Smooth muscle cell (in vitro differentiated cells): ENCODE results near the gene MPC2. TPM values are rescaled to one million over a fixed set of nuclear protein-coding genes. Genes with fewer than 3 reads are reported as not detected.

ENCODE experiments used
- DNase-seq: peaks from one replicate; lab custom pipeline; 2025; ENCODE audit not compliant: unreplicated experiment; lab: John Stamatoyannopoulos, UW
- H2AFZ ChIP-seq: fragments of 200-600 bp; sonication (generic); 2 replicates; pipeline ENCODE4 v1.6.0; 2016; ENCODE audit warnings: antibody characterized with exemption, low read depth, mild to moderate bottlenecking
- H3F3A ChIP-seq: fragments of 200-600 bp; sonication (generic); 2 replicates; pipeline ENCODE4 v1.6.0; 2017; ENCODE audit warnings: antibody characterized with exemption, low read depth
- H3K27ac ChIP-seq: fragments of 200-600 bp; sonication (generic); 2 replicates; pipeline ENCODE4 v1.5.1; 2016; ENCODE audit warnings: low read depth, mild to moderate bottlenecking
- H3K27me3 ChIP-seq: fragments of 200-600 bp; sonication (generic); 2 replicates; pipeline ENCODE4 v1.6.1; 2016; ENCODE audit warnings: low read depth, mild to moderate bottlenecking
- H3K36me3 ChIP-seq: fragments of 200-600 bp; sonication (generic); 2 replicates; pipeline ENCODE4 v1.5.1; 2016; ENCODE audit warnings: low read depth
- H3K4me1 ChIP-seq: fragments of 200-600 bp; sonication (generic); 2 replicates; pipeline ENCODE4 v1.5.1; 2016; ENCODE audit warnings: low read depth
- H3K4me2 ChIP-seq: fragments of 200-600 bp; sonication (generic); 2 replicates; pipeline ENCODE4 v1.6.0; 2016; ENCODE audit warnings: mild to moderate bottlenecking
- H3K4me3 ChIP-seq: fragments of 200-600 bp; sonication (generic); 2 replicates; pipeline ENCODE4 v1.5.1; 2016; ENCODE audit warnings: mild to moderate bottlenecking
- H3K79me2 ChIP-seq: fragments of 200-600 bp; sonication (generic); 2 replicates; pipeline ENCODE4 v1.6.0; 2016; ENCODE audit warnings: low read depth, mild to moderate bottlenecking
- H3K9ac ChIP-seq: fragments of 200-600 bp; sonication (generic); 2 replicates; pipeline ENCODE4 v1.6.0; 2016; ENCODE audit warnings: low read depth
- H3K9me3 ChIP-seq: fragments of 200-600 bp; sonication (generic); replicated peaks from 2 replicates; pipeline ENCODE4 v1.5.1; 2016; ENCODE audit warnings: low read depth
- H4K20me1 ChIP-seq: fragments of 200-600 bp; sonication (generic); 2 replicates; pipeline ENCODE4 v1.6.0; 2016; ENCODE audit warnings: low read depth
- WGBS: methylation state at CpG from one replicate; pipeline ENCODE4 v1.1.7; 2016; ENCODE audit warnings: low lambda C conversion rate; 5-methylcytosine and 5-hydroxymethylcytosine counted together
- polyA plus RNA-seq: library from polyadenylated mRNA; unstranded; fragments of >200 nt; fragmentation: Nextera tagmentation; extraction: Ambion mirVana; gene quantifications from 2 replicates; pipeline ENCODE4 v1.2.1, GENCODE V29; 2016
- total RNA-seq: library from RNA; depleted of rRNA; stranded (reverse); fragments of >200 nt; gene quantifications from 2 replicates; pipeline ENCODE4 v1.2.3, GENCODE V29; 2014
- TF ChIP-seq, protein P1 (sequence below): fragments of 200-600 bp; sonication (generic); IDR thresholded peaks from 2 replicates; pipeline ENCODE4 v1.5.1; 2017; ENCODE audit warnings: borderline replicate concordance, mild to moderate bottlenecking, antibody characterized with exemption; ENCODE audit not compliant: insufficient read depth, poor library complexity, severe bottlenecking

Gene MPC2
- total RNA-seq (47.1 and 58.2 TPM in 2 replicates), polyA plus RNA-seq (66.5 and 69.9 TPM in 2 replicates)

DNA sequence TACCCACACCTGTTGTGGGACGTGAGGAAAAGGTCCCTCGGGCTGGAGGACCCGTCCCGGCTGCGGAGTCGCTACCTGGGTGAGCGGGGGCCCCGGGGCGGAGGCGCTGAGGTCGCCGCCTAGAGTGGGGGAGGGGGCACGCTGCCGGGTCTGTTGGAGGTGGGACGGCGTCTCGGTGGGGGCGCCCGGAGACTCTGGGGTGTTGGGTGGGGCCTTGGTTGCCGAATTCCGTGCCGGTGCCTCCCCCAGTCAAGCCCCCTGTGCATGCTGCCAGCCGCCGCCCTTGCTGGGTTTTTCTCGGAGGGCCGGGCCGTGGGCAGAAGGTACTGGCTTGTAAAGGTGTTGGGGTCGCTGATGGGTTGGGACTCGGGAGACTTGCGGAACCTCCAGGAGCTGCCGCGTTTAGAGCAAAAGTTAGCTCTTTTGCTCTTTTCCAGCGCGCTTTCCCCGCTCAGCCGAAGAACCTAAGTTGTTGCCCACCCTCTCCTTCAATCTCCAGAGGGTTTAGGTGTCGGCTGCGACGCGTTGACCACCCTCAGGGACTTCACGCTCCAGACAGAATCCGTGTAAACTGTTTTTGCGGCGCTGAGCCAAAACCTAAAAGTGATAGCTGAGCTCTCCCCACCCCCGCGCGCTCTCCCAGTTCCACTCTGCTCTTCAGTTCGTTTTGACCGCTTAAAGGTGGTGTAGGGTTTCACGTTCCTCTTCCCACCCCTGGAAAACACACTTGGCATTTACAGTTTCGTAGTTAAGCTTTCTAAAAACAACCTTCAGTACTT lies at the start of gene MPC2:
Gene MPC2, minus strand, starts transcription at position 143 of the 779 bp plus-strand sequence. CDS start 1,231 bp downstream, outside the sequence.
- no peaks in the 10 kb centered on the region for H3K9me3 ChIP-seq
- no peaks in the 10 kb centered on the region for H3K27me3 ChIP-seq
- peak within 1 kb of the TSS; percentile 79 for H2AFZ ChIP-seq
- H3K4me3 ChIP-seq = peak within 1 kb of the TSS; percentile 71
- peaks cover 80% of the 10 kb centered on the region for H3K79me2 ChIP-seq
- no peaks in the 10 kb centered on the region for H3K36me3 ChIP-seq
- peak within 1 kb of the TSS; percentile 97 for H3K27ac ChIP-seq
- DNase-seq = peak; percentile 61
- peaks cover 23% of the 10 kb centered on the region for H3K4me1 ChIP-seq
- H3K4me2 ChIP-seq = peak within 1 kb of the TSS; percentile 88
- H4K20me1 ChIP-seq = peaks cover 63% of the 10 kb centered on the region
- TF ChIP-seq, protein P1, sequence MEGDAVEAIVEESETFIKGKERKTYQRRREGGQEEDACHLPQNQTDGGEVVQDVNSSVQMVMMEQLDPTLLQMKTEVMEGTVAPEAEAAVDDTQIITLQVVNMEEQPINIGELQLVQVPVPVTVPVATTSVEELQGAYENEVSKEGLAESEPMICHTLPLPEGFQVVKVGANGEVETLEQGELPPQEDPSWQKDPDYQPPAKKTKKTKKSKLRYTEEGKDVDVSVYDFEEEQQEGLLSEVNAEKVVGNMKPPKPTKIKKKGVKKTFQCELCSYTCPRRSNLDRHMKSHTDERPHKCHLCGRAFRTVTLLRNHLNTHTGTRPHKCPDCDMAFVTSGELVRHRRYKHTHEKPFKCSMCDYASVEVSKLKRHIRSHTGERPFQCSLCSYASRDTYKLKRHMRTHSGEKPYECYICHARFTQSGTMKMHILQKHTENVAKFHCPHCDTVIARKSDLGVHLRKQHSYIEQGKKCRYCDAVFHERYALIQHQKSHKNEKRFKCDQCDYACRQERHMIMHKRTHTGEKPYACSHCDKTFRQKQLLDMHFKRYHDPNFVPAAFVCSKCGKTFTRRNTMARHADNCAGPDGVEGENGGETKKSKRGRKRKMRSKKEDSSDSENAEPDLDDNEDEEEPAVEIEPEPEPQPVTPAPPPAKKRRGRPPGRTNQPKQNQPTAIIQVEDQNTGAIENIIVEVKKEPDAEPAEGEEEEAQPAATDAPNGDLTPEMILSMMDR = no peak
- peaks cover 5% of the 10 kb centered on the region for H3F3A ChIP-seq
- H3K9ac ChIP-seq = peak within 1 kb of the TSS; percentile 98
- WGBS = under 1% methylated on average over 28 of the region's 51 CpGs

DNA sequence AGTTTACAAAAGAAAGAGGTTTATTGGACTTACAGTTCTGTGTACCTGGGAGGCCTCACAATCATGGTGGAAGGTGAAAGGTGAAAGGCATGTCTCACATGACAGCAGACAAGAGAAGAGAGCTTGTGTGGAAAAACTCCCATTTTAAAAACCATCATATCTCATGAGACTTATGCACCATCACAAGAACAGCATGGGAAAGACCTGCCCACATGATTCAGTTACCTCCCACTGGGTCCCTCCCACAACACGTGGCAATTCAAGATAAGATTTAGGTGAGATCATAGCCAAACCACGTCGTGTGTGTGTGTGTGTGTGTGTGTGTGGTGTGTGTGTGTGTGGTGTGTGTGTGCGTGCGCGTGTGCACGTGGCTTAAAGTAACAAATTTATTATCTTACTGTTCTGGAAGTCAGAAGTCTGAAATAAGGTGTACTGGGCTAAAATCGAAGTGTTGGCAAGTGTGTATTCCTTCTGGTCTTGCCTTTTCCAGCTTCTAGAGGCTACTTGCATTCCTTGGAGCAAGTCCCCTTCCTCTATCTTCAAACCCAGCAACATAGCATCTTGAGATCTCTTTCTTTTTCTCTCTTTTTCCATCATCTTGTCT lies 48.1 kb upstream of the MPC2 start:
- WGBS = 87% methylated on average over 8 of the region's 8 CpGs
- Histone ChIP-seq H3K4me3 (no peak overlapping the region), H4K20me1 (no peaks in the 10 kb centered on the region), H3K9me3 (no peaks in the 10 kb centered on the region), H3K9ac (no peak overlapping the region), H3K27ac (no peak overlapping the region), H3K79me2 (peaks cover 44% of the 10 kb centered on the region), H3K4me1 (no peaks in the 10 kb centered on the region), H3K27me3 (no peaks in the 10 kb centered on the region), H3K36me3 (no peaks in the 10 kb centered on the region), H3K4me2 (no peak overlapping the region), H2AFZ (no peak overlapping the region), H3F3A (no peaks in the 10 kb centered on the region)
- no peak for DNase-seq
- TF ChIP-seq, protein P1 = no peak

DNA sequence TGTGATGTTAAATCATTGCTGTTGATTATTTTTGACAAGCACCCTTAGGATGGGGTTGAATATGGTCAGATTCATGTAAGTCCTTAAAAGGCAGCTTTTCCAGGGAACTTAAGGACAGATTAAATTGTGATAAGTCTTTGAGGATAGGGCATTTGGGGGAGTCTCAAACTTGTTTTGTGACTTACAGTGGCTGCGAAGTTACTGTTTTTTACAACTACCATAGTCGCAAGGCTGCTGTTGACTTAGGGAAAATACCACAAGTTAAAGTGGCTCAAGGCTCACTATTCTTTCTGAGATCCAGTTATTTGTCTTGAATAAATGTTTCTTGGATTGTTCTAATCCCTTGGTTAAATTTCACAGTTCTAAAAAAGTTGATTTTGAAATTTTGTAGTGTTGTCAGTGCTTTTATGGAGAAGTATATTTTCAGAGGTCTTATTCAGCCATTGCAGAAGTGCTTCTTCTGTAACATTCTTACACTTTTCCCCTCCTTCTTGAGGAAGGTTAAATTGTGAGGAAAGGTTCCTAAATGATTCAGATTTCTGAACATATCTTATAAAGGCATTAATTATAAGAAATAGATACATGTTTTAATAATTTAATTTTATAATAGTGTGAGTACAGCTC lies 47.0 kb upstream of the MPC2 start:
- whole genome bisulfite sequencing = 85% methylated on average over 2 of the region's 2 CpGs

More for the DNA sequence above, 47.0 kb upstream of the MPC2 start:
- H3K9me3 ChIP-seq = no peaks in the 10 kb centered on the region
- no peaks in the 10 kb centered on the region for H3F3A ChIP-seq
- no peaks in the 10 kb centered on the region for H3K4me1 ChIP-seq
- H3K79me2 ChIP-seq = peaks cover 44% of the 10 kb centered on the region
- no peak overlapping the region for H3K4me3 ChIP-seq
- no peak overlapping the region for H3K9ac ChIP-seq
- no peak overlapping the region for H3K27ac ChIP-seq
- DNase-seq = no peak
- H3K4me2 ChIP-seq = no peak overlapping the region
- no peaks in the 10 kb centered on the region for H4K20me1 ChIP-seq
- no peak overlapping the region for H2AFZ ChIP-seq
- no peaks in the 10 kb centered on the region for H3K36me3 ChIP-seq
- TF ChIP-seq, protein P1 = no peak
- H3K27me3 ChIP-seq = no peaks in the 10 kb centered on the region
